GM20000 (cell line): Measurements from ENCODE around the gene MRPS24.

Experiments used
- DNase-seq: peaks from one replicate; pipeline ENCODE4 v3.0.0; 2012; ENCODE audit warnings: low spot score
- CTCF ChIP-seq: IDR thresholded peaks from 2 replicates; pipeline ENCODE4 v1.5.1; 2012; ENCODE audit warnings: mild to moderate bottlenecking, control low read depth; ENCODE audit errors: extremely low read depth, missing control alignments

The MRPS24 gene

DNA sequence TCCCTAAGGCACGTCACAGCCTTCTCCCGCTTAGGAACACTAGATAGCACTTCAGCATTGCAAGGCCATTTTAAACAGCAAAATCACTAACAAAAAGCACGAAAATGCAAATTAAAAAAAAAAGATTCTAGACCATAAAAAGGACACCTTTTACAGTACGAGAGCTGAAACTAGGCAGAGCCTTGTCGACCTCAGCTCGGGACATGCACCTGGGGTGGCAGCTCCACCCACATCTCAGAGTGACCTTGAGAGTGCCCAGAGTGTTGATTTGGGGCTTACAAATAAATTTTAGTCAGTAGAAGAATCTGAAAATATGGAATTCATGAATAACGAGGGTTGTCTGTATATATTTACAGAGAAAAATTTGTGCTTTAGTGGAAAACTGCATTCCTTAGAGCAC, 1.1 kb downstream of the MRPS24 start:
- no peak for DNase-seq
- TF ChIP-seq CTCF: no peak

- no peak for TF ChIP-seq CTCF
- DNase-seq: no peak
Observed at GRCh38 chr7:43865277-43865676, 4.0 kb downstream of the MRPS24 start.

GRCh38 chr7:43864126-43864525, 5.2 kb downstream of the MRPS24 start:
- no peak for TF ChIP-seq CTCF
- no peak for DNase-seq

DNA sequence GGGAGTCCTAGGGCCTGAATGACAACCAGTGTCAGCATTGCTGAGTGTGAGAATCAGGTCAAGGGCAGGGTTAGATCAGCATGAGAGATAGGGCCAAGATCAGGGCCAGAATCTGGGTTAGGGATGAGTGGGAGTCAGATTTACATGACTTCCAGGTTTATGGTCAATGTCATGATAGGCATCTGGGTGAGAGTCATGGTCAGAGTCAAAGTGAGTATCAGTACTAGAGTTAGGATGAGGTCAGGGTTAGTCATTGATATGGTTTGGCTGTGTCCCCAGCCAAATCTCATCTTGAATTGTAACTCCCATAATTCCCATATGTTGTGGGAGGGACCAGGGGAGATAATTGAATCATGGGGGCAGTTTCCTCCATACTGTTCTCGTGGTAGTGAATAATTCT, 12.3 kb downstream of the MRPS24 start:
- DNase-seq: no peak
- TF ChIP-seq CTCF: no peak

GRCh38 chr7:43856316-43856715, 13.0 kb downstream of the MRPS24 start:
- DNase-seq: no peak
- no peak for TF ChIP-seq CTCF

- TF ChIP-seq CTCF: no peak
- DNase-seq: no peak
Observed at GRCh38 chr7:43855176-43855575, 14.1 kb downstream of the MRPS24 start.

DNA sequence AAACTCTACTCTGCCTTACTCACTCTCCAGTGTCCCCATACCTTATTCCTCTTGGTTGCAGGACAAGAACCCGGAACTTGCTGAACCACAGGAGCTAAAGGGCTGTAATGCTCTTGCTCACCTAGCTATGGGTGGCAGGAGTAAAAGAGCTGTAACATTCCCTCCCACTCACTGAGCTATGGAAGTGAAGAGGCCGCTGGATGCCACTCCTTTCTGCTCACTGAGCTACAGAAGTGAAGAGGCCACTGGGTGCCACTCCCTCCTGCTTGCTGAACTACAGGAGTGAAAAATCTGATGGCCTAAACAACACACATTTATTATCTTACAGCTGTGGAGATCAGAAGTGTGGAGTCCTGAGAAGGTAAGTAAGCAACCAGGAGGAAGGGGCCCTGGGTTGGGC, 17.5 kb downstream of the MRPS24 start:
- TF ChIP-seq CTCF: no peak
- DNase-seq: no peak
